Stimulated activated CD8-positive, alpha-beta memory T cell treated with anti-CD3 and anti-CD28 coated beads, Interleukin-15, amount 100 ng/mL, for 48 hours (primary cell): Measurements from ENCODE around the gene PEX19.
"Not testable (repeated sequence)": the region's sequence is repeated elsewhere in the genome, so short reads cannot be mapped to it uniquely, and the experiment has no call there.

Source experiments
- DNase-seq, 2 donors: peaks; one replicate each; pipeline ENCODE4 v3.0.0-alpha.2; 2020; ENCODE audit warnings: low read depth in 2 of 2

Gene PEX19

DNA sequence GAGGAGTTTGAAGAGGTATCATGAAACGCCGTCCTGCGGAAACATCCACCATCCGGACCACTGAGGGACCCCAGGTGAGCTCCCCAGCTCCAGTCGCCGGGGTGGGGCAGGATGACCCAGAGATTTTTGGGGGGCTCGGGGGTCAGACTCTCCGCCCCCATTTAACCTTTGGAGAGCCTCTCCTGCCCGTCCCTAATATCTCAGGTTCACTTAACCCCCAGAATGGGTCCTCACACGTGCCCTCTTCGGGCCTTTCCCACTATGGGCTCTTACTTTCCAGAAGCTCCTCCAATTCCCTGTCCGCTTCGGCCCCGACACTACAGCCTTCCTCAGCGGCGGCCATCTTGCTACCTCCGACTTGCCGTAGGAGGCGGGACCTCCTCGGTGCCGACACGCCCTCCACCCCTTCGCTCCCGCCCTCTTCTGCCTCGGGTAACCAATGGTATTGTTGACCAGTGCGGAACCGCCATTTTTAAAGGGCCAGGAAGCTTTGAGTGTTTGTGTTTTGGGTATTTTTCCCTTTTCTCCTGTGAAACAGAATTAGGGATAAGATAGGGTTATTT is at the start of gene PEX19:
PEX19 (minus strand) TSS at position 352 of the 563 bp plus-strand sequence; CDS start at position 343, 9 bp downstream.
- DNase-seq: peak; percentile 87

DNA sequence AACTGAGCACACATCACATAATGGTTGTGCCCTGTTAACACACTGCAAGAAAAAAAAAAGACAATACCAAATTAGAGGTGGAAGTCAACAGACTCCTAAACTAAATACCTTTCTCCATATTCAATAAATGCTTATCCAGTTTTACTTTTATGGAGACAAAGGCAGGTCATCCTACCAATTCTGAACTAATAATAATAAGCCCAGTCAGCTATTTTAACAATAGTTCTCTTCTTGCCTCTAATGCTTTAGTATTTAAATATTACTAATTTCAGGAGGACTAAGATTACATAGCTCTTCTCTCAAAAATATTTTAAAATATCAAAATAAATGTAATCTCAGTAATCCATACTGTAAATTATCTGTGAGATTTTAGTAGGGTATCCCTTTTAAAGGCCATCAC is 47.6 kb upstream of the PEX19 start:
- DNase-seq: no peak

GRCh38 chr1:160330119-160330518 is 45.2 kb upstream of the PEX19 start:
- no peak for DNase-seq

- no peak for DNase-seq
Measured at GRCh38 chr1:160328184-160328583, 43.3 kb upstream of the PEX19 start.

DNA sequence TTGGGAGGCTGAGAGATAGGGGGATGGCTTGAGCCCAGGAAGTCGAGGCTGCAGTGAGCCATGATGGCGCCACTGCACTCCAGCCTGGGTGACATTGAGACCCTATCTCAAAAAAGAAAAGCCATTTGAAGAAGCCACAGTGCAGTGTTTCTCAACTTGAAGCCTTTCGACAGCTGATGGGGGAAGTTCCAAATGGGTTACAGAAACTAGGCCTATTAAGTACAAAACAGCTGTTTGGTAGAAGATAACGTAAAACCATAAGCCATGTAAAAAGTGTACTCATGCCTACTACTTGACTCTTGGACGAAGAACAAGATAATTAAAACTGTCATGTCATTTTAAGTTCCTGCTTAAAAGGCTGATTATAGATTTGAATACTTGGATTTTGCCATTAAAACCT is 41.5 kb upstream of the PEX19 start:
- DNase-seq: no peak

GRCh38 chr1:160325252-160325651 is 40.3 kb upstream of the PEX19 start:
- DNase-seq: no peak

DNA sequence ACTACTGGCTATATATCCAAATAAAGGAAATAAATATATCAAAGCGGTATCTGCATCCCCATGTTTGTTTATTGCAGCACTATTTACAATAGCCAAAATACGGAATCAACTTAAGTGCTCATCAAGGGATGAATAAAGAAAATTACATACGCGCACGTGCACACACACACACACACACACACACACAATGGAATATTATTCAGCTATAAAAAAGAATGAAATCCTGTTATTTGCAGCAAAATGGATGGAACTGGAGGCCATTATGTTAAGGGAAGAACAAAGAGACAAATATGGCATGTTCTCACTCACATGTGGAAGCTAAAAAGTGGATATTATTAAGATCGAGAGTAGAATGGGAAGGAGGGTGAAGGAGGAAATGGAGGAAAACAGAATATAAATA is 37.9 kb upstream of the PEX19 start:
- no peak for DNase-seq

- DNase-seq: no peak
Measured at GRCh38 chr1:160315359-160315758, 30.4 kb upstream of the PEX19 start.

DNA sequence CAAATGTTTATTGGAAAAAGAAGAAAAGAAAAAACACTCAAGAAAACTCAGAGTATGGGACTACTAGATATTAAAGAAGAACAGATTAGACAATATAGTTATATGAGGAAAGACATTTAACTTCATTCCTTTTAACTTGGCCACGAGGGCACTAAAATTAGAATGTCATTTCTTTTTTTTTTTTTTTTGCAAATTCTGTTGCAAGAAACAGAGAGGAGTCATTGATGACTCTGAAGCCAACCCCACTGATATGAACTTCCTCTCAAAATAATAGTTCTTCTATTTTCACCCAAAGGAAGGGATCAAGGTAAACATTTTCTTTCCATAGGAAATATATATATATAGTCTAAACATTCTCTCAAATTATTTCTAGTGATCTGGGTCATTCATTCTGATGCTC is 24.6 kb upstream of the PEX19 start:
- no peak for DNase-seq

- DNase-seq: no peak
Measured at GRCh38 chr1:160309185-160309557, 24.2 kb upstream of the PEX19 start.

GRCh38 chr1:160308451-160309184 is 23.7 kb upstream of the PEX19 start:
- DNase-seq: no peak

GRCh38 chr1:160307118-160307791 is 22.3 kb upstream of the PEX19 start:
- no peak for DNase-seq

- DNase-seq: no peak
Measured at GRCh38 chr1:160300173-160300572, 15.2 kb upstream of the PEX19 start.

DNA sequence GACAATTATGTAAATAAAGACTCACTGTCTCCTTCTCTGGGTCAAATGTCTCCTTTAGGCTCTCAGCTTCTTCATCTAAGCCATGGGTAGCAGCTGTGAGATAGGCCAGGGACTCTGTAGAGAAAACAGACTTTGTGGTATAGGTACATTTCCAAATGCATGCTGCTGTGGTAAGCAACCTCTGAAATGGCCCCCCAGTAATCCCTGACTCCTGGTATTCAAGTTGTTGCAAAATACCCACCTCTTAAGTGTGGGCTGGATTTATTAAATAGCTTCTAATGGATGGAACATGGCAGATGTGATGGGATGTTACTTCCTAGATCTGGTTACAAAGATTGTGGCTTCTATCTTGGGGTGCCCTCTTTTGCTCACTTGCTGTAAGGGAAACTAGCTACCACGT is 11.1 kb upstream of the PEX19 start:
- DNase-seq: no peak

GRCh38 chr1:160293020-160293968 is 8.4 kb upstream of the PEX19 start:
- no peak for DNase-seq

DNA sequence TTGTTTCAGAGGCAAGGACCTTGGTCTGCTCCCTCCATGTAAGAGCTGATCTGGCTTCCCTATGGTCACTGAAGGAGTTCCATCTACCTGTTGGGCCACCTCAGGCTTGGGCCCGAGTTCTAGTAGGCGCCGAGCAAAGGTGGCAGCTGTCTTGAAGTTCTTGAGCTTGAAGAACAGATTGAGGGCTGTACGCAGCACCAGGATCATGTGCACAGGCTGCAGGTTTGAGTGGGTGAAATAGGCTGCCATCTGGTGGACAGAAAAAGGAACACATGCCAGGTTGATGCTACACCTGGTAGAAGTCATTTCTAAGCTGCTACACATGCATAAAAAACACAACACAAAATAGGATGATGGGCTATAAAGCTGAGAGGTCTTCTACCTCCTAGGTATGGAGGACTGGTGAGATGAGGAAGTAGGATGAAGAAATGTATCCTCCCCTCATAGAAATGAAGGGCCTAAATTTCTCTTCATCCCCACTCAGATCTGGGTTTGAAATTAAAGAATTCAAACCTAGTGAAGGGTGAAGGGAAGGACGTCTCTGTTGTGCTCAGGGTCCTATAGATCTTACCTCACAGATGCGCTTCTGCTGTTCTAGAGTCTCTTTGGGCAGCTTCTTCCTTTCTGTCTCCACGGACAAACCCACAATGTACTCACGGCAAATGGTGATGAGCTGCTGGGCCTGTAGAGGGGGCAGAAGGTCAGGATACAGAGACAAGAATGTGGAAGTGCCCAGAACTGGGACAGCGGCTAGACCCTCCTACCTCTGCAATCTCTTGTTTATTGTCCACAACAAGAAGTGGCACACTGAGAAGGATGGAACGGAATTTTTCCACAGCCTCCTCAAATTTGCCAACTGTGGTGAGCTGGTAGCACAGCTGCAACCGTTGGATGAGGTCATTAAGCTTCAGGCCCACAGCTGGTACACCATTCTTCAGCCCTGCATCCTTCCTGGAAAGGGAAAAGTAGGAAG is 6.6 kb upstream of the PEX19 start:
- DNase-seq: peak; percentile 14 to 32

GRCh38 chr1:160287769-160288168 is 2.8 kb upstream of the PEX19 start:
- DNase-seq: not testable (repeated sequence)

GRCh38 chr1:160285506-160285905 is 573 bp upstream of the PEX19 start:
- no peak for DNase-seq

DNA sequence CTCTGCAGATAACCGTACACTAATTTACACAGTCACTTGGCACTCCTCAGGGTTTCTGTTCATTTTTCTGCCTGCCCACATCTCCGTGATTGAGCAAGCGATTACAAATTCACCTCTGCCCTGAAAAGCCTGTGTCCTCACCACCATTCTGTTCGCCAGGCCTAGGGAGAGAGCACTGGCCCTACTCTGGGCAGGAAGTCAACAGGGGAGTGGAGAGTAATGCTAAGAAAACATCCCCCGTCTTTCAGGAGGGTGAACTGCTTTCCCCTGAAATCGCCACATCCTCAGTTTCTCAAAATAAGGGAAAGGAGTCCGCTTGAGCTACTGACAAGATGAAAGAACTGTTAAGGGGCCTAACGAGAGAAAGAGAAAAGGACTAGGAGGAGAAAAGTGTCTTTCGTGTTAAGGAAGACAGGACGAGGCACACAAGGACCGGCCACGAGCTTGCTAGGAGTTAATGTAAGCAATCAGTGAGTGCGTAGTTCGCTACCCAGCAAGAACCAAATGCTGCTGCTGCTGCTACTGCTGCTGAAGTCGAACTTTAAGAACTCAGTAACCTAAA is 632 bp downstream of the PEX19 start:
- peak in 1 of 2 donors; percentile 4 for DNase-seq

DNA sequence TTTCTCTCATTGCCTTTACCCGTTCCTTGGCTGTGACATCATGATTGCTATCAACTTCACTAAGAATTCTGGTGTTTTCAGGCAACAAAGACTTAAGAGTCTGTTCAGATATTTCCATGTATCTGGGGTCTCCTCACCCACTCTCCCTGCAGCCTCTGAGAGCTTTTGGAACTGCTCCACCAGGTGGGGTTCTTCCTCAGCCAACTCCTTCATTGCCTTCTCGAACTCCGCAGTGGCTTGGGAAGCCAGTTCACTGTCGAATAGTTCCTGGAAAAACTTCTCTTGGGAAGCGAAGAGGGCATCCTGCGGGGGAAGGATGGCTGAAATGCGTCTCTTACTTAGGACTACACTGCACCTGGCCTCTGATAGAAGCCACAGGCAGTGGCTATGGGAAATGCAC is 2.1 kb downstream of the PEX19 start:
- DNase-seq: no peak
